Rectal smooth muscle tissue (tissue), 1 donor: ENCODE data around the gene SNHG17.

Source experiments
- H3K27ac ChIP-seq: one replicate; pipeline ENCODE4 v1.7.0; 2013; ENCODE audit warnings: low read depth, low read length, inconsistent platforms
- H3K27me3 ChIP-seq: one replicate; pipeline ENCODE4 v1.7.0; 2013; ENCODE audit warnings: low read length; ENCODE audit not compliant: control insufficient read depth, insufficient read depth
- H3K36me3 ChIP-seq: one replicate; pipeline ENCODE4 v1.7.0; 2013; ENCODE audit warnings: low read length; ENCODE audit not compliant: control insufficient read depth, insufficient read depth
- H3K4me1 ChIP-seq: one replicate; pipeline ENCODE4 v1.7.0; 2013; ENCODE audit warnings: low read length; ENCODE audit not compliant: control insufficient read depth, insufficient read depth
- H3K4me3 ChIP-seq: one replicate; pipeline ENCODE4 v1.7.0; 2013; ENCODE audit warnings: low read length
- H3K9ac ChIP-seq: one replicate; pipeline ENCODE4 v1.7.0; 2013; ENCODE audit warnings: low read length

SNHG17 gene

DNA sequence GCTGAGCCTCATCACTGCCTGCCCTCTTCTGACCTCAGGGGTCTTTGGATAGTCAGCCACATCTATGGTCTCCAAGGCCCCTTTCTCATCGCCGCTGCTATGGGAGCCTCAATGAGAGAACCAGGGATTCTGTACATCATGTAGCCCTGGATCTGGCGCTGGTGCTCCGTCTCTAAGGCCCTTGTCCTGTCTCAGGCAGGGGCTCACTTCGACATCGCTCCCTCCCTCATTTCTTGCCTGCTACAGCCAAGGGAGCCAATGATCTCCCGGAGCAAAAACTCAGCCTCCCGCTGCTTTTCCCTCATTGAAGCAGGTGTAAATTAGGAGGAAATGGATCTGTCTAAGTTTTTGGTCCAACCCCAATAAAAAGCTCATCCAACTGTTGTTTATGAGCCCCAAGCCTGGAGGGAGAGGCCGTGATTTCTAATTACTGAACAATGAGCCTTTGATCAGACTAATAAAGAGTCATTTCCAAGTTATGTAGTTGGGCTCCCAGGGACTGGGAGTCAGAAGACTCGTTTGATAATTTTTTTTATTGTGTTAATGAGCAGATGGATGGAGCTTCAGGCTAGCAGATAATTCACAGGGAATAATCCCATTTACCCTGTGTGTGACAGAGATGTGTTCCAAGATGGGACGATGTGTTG lies 58.0 kb downstream of the SNHG17 start:
- H3K9ac ChIP-seq = no peak overlapping the region
- H3K36me3 ChIP-seq = no peaks in the 10 kb centered on the region
- H3K4me3 ChIP-seq = no peak overlapping the region
- no peak overlapping the region for H3K27ac ChIP-seq
- no peaks in the 10 kb centered on the region for H3K27me3 ChIP-seq
- H3K4me1 ChIP-seq = no peaks in the 10 kb centered on the region

DNA sequence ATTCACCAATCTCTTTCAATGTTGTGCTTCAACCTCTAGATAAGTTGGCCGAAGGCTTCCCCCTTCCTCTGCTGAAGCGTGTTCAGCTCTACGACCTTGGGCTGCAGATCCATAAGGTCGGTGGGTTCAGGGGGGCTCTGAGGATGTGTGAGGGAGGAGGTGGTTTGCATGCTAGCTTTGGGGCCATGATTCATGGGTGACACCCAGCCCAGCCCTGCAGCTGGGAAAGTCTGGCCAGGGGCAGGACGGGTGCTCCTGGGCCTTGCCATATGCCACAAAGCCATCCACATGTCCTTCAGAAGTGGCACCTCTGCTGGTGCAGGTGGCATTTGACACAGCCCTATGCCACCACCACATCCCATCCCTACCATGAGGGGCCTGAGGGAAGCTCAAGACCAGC lies 61.2 kb downstream of the SNHG17 start:
- Histone ChIP-seq H3K9ac (no peak overlapping the region), H3K27ac (no peak overlapping the region), H3K27me3 (no peaks in the 10 kb centered on the region), H3K36me3 (no peaks in the 10 kb centered on the region), H3K4me3 (no peak overlapping the region), H3K4me1 (no peaks in the 10 kb centered on the region)

- no peak overlapping the region for H3K9ac ChIP-seq
- no peak overlapping the region for H3K4me3 ChIP-seq
- no peak overlapping the region for H3K27ac ChIP-seq
- no peaks in the 10 kb centered on the region for H3K4me1 ChIP-seq
- H3K36me3 ChIP-seq = no peaks in the 10 kb centered on the region
- no peaks in the 10 kb centered on the region for H3K27me3 ChIP-seq
These were observed 61.8 kb downstream of the SNHG17 start for GRCh38 chr20:38373231-38373867.

- no peak overlapping the region for H3K4me3 ChIP-seq
- no peaks in the 10 kb centered on the region for H3K27me3 ChIP-seq
- no peaks in the 10 kb centered on the region for H3K4me1 ChIP-seq
- no peak overlapping the region for H3K27ac ChIP-seq
- H3K36me3 ChIP-seq = no peaks in the 10 kb centered on the region
- no peak overlapping the region for H3K9ac ChIP-seq
These were observed 62.3 kb downstream of the SNHG17 start for GRCh38 chr20:38372806-38373205.
